Measurements from ENCODE around the gene ZAR1. TPM values are rescaled to one million over a fixed set of nuclear protein-coding genes. Genes with fewer than 3 reads are reported as not detected.
"Not testable (repeated sequence)": the region's sequence is repeated elsewhere in the genome, so short reads cannot be mapped to it uniquely, and the experiment has no call there.

ZAR1 gene
- total RNA-seq = not detected in 2 replicates
- long read RNA-seq = 0 reads

GRCh38 chr4:48490012-48490679 is at the start of gene ZAR1:
ZAR1 (plus strand) TSS chr4:48490252; CDS start chr4:48490292, 40 bp downstream.
- no peaks in the 10 kb centered on the region for H3K4me1 Mint-ChIP-seq (ENCODE audit: unreplicated experiment)
- no peak for DNase-seq (ENCODE audit: extremely low spot score, unreplicated experiment)
- no peaks in the 10 kb centered on the region for H3K36me3 Mint-ChIP-seq (ENCODE audit: unreplicated experiment)
- TF ChIP-seq CTCF (IDR thresholded peaks at IDR 0.05) = no peak
- no peak within 1 kb of the TSS for H3K27ac Mint-ChIP-seq (ENCODE audit: unreplicated experiment)
- H3K9me3 Mint-ChIP-seq (ENCODE audit: unreplicated experiment) = no peaks in the 10 kb centered on the region
- H3K4me3 Mint-ChIP-seq (ENCODE audit: unreplicated experiment) = peak within 1 kb of the TSS; percentile 65
- peaks cover 55% of the 10 kb centered on the region for H3K27me3 Mint-ChIP-seq (ENCODE audit: unreplicated experiment)

GRCh38 chr4:48440914-48441313 is 49.1 kb upstream of the ZAR1 start:
- not testable (repeated sequence) for H3K36me3 Mint-ChIP-seq (ENCODE audit: unreplicated experiment); H3K4me1 Mint-ChIP-seq (ENCODE audit: unreplicated experiment); H3K27ac Mint-ChIP-seq (ENCODE audit: unreplicated experiment); H3K9me3 Mint-ChIP-seq (ENCODE audit: unreplicated experiment); H3K4me3 Mint-ChIP-seq (ENCODE audit: unreplicated experiment); DNase-seq (ENCODE audit: extremely low spot score, unreplicated experiment)
- H3K27me3 Mint-ChIP-seq (ENCODE audit: unreplicated experiment) = peaks cover 13% of the 10 kb centered on the region

- TF ChIP-seq CTCF (IDR thresholded peaks at IDR 0.05) = peak; percentile 64
Measured at GRCh38 chr4:48445704-48446103, 44.3 kb upstream of the ZAR1 start.

GRCh38 chr4:48446642-48447041 is 43.4 kb upstream of the ZAR1 start:
- TF ChIP-seq CTCF (IDR thresholded peaks at IDR 0.05) = no peak
- H3K4me1 Mint-ChIP-seq (ENCODE audit: unreplicated experiment) = peaks cover 6% of the 10 kb centered on the region

More at GRCh38 chr4:48445704-48446103, 44.3 kb upstream of the ZAR1 start:
- H3K27me3 Mint-ChIP-seq (ENCODE audit: unreplicated experiment) = peaks cover 3% of the 10 kb centered on the region
- H3K27ac Mint-ChIP-seq (ENCODE audit: unreplicated experiment) = no peak overlapping the region
- no peaks in the 10 kb centered on the region for H3K9me3 Mint-ChIP-seq (ENCODE audit: unreplicated experiment)
- DNase-seq (ENCODE audit: extremely low spot score, unreplicated experiment) = no peak
- H3K36me3 Mint-ChIP-seq (ENCODE audit: unreplicated experiment) = no peaks in the 10 kb centered on the region
- H3K4me1 Mint-ChIP-seq (ENCODE audit: unreplicated experiment) = no peaks in the 10 kb centered on the region
- no peak overlapping the region for H3K4me3 Mint-ChIP-seq (ENCODE audit: unreplicated experiment)

GRCh38 chr4:48449151-48449550 is 40.9 kb upstream of the ZAR1 start:
- Mint-ChIP-seq H3K4me3 (ENCODE audit: unreplicated experiment) (no peak overlapping the region), H3K4me1 (ENCODE audit: unreplicated experiment) (peaks cover 6% of the 10 kb centered on the region), H3K36me3 (ENCODE audit: unreplicated experiment) (no peaks in the 10 kb centered on the region), H3K27me3 (ENCODE audit: unreplicated experiment) (peaks cover under 1% of the 10 kb centered on the region), H3K27ac (ENCODE audit: unreplicated experiment) (no peak overlapping the region), H3K9me3 (ENCODE audit: unreplicated experiment) (no peaks in the 10 kb centered on the region)
- DNase-seq (ENCODE audit: extremely low spot score, unreplicated experiment) = no peak
- TF ChIP-seq CTCF (IDR thresholded peaks at IDR 0.05) = no peak

More at GRCh38 chr4:48446642-48447041, 43.4 kb upstream of the ZAR1 start:
- no peak for DNase-seq (ENCODE audit: extremely low spot score, unreplicated experiment)
- no peaks in the 10 kb centered on the region for H3K27me3 Mint-ChIP-seq (ENCODE audit: unreplicated experiment)
- no peaks in the 10 kb centered on the region for H3K9me3 Mint-ChIP-seq (ENCODE audit: unreplicated experiment)
- H3K4me3 Mint-ChIP-seq (ENCODE audit: unreplicated experiment) = no peak overlapping the region
- no peak overlapping the region for H3K27ac Mint-ChIP-seq (ENCODE audit: unreplicated experiment)
- no peaks in the 10 kb centered on the region for H3K36me3 Mint-ChIP-seq (ENCODE audit: unreplicated experiment)

Measured in osteocyte (in vitro differentiated cells).